Measurements from ENCODE around the gene DEAF1. TPM values are rescaled to one million over a fixed set of nuclear protein-coding genes. Genes with fewer than 3 reads are reported as not detected.

Gene DEAF1
- total RNA-seq, 1 donor from 2014 or later: 39.8 TPM

DNA sequence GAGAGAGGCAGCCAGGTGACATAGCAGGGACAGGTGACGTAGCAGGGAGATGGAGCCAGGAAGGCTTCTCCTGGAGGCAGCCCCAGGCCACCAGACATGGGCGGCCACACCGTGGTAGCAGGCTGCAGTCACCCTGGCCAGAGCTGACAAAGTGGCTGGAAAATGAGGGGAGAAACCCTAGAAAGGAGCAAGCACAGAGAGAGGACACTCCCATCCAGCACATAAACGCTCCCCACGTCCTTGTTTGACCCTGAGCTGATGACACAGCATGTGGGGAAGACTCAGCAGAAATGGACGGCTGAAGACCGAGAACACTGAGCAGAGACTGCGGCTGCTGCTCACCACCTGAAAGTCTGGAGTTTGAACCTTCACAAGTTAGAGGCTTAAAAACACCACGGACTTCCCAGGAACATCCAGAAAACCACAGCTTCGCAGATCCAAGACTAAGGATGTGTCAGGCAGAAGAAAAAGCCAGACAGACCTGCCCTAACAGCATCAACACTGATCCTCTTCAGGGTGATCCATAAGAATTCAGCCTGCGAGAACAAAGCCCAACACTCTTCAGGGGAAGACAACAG, 29.2 kb downstream of the DEAF1 start:
- Mint-ChIP-seq H3K4me1 (no peaks in the 10 kb centered on the region), H3K4me3 (no peak overlapping the region), H3K36me3 (ENCODE audit: low read depth) (peaks cover 27% of the 10 kb centered on the region), H3K27me3 (no peaks in the 10 kb centered on the region), H3K27ac (no peak overlapping the region), H3K9me3 (no peaks in the 10 kb centered on the region)
- intact Hi-C loops (cut with micrococcal nuclease): no loop called here
- ChIA-PET POLR2A (interaction anchor here (1.1 kb wide), 1 partner anchor 31 kb away, joined by 4 read pairs; no protein-coding TSS in a partner anchor), CTCF (interaction anchor here (1.3 kb wide), 1 partner anchor 56 kb away, joined by 5 read pairs; no protein-coding TSS in a partner anchor)
- ATAC-seq (ENCODE audit: low read depth): no peak
- DNase-seq: no peak
- no peak for TF ChIP-seq CTCF (IDR thresholded peaks at IDR 0.05)

DNA sequence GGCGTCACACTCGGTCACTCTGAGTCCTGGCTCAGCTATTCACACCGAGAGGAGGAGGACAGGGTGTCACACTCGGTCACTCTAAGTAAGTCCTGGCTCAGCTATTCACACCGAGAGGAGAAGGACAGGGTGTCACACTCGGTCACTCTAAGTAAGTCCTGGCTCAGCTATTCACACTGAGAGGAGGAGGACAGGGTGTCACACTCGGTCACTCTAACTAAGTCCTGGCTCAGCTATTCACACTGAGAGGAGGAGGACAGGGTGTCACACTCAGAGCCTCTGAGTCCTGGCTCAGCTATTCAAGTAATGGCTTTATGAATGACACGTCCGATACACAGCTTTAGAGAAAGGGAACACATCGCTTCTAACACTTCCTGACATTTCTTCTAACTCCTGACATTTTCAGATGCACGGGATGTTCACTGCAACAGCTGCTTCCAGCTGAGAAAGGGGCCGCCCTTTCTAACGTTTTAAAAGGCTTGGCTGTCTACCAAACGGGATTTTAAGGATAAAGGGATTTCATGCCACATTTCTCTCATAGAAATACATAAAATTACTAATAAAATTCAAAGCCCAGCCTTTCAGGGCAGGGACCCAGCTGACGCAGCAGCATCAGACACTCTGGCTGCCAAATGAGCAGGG, 29.8 kb downstream of the DEAF1 start:
- ATAC-seq (ENCODE audit: low read depth) (no peak), DNase-seq (no peak)
- intact Hi-C loops (cut with micrococcal nuclease): no loop called here
- H3K4me3 Mint-ChIP-seq: no peak overlapping the region
- peaks cover 29% of the 10 kb centered on the region for H3K36me3 Mint-ChIP-seq (ENCODE audit: low read depth)
- no peak overlapping the region for H3K27ac Mint-ChIP-seq
- H3K9me3 Mint-ChIP-seq: no peaks in the 10 kb centered on the region
- H3K4me1 Mint-ChIP-seq: no peaks in the 10 kb centered on the region
- CTCF ChIA-PET: interaction anchor here (1.3 kb wide), 1 partner anchor 57 kb away, joined by 5 read pairs; no protein-coding TSS in a partner anchor
- no peaks in the 10 kb centered on the region for H3K27me3 Mint-ChIP-seq
- no peak for TF ChIP-seq CTCF (IDR thresholded peaks at IDR 0.05)
- POLR2A ChIA-PET: interaction anchor here (1.1 kb wide), 1 partner anchor 32 kb away, joined by 4 read pairs; no protein-coding TSS in a partner anchor

DNA sequence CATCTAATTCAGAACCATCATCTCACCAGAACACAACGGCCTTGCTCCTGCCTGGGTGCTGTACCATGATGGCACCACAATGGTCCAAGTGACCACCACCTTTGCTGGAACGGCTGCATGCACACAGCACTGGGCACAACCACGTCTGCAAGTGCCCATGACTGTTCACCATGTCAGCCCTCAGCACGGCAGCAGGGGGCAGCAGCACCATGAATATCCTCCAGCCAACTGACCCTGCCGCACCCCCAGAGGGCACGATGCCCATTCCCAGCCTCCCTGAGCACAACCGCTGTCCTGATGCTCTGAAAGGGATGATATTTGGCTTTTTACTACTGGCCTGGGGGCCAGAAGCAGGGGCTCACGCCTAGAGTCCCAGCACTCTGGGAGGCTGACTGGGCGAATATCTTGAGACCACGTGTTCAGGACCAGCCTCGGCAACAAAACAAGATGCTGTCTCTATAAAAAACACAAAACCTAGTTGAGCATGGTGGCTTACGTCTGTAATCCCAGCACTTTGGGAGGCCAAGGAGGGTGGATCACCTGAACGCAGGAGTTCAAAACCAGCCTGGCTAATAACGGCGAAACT, 32.2 kb downstream of the DEAF1 start:
- TF ChIP-seq CTCF (IDR thresholded peaks at IDR 0.05): no peak
- ChIA-PET CTCF (interaction anchor here (1.3 to 2.9 kb wide), 4 partner anchors 59 to 108 kb away, joined by 3 to 34 read pairs (median 8); no protein-coding TSS in a partner anchor), POLR2A (interaction anchor here (1.2 kb wide), 1 partner anchor 34 kb away, joined by 3 read pairs; no protein-coding TSS in a partner anchor)
- H3K27me3 Mint-ChIP-seq: no peaks in the 10 kb centered on the region
- ATAC-seq (ENCODE audit: low read depth): peak; percentile 85
- peaks cover 4% of the 10 kb centered on the region for H3K4me1 Mint-ChIP-seq
- intact Hi-C loops (cut with micrococcal nuclease): loop anchor here (1.0 to 2.0 kb wide), 6 partner anchors 32 to 136 kb away; partner anchors contain the start of genes DEAF1, SLC25A22 and TMEM80
- DNase-seq: peak; percentile 51
- no peak overlapping the region for H3K27ac Mint-ChIP-seq
- no peak overlapping the region for H3K4me3 Mint-ChIP-seq
- H3K36me3 Mint-ChIP-seq (ENCODE audit: low read depth): peaks cover 38% of the 10 kb centered on the region
- H3K9me3 Mint-ChIP-seq: no peaks in the 10 kb centered on the region

GRCh38 chr11:660681-661444, 34.2 kb downstream of the DEAF1 start:
- Mint-ChIP-seq H3K4me1 (peaks cover 4% of the 10 kb centered on the region), H3K27me3 (no peaks in the 10 kb centered on the region), H3K4me3 (no peak overlapping the region), H3K36me3 (ENCODE audit: low read depth) (peaks cover 42% of the 10 kb centered on the region), H3K9me3 (no peaks in the 10 kb centered on the region), H3K27ac (no peak overlapping the region)
- POLR2A ChIA-PET: no interaction called here
- intact Hi-C loops (cut with micrococcal nuclease): no loop called here
- DNase-seq (no peak), ATAC-seq (ENCODE audit: low read depth) (no peak)
- CTCF ChIA-PET: interaction anchor here (0.6 to 2.9 kb wide), 5 partner anchors 20 to 106 kb away, joined by 3 to 34 read pairs (median 8); no protein-coding TSS in a partner anchor
- no peak for TF ChIP-seq CTCF (IDR thresholded peaks at IDR 0.05)

All from activated B cell treated with CpG ODN at 0.5 μM for 24 hours (primary cell).